SK-N-SH (cell line): ENCODE results near the gene ZHX3. TPM values are rescaled to one million over a fixed set of nuclear protein-coding genes. Genes with fewer than 3 reads are reported as not detected.

Source experiments
- CTCF ChIA-PET: fragments of 300-600, 350-600 bp; formaldehyde crosslinking; extraction: SDS; loops from one replicate; lab custom pipeline; 2021; lab: Yijun Ruan, JAX
- POLR2A ChIA-PET: fragments of 350-600 bp; sonication (Branson Sonifier 250); formaldehyde crosslinking; extraction: SDS; loops from one replicate; lab custom pipeline; 2020; ENCODE audit warnings: antibody characterized with exemption, inconsistent platforms; lab: Yijun Ruan, JAX
- DNase-seq: peaks from one replicate; pipeline ENCODE4 v3.0.0; 2012
- H2AFZ ChIP-seq: fragments of 200-600 bp; sonication (generic); 2 replicates; pipeline ENCODE4 v1.8.1; 2016; ENCODE audit warnings: antibody characterized with exemption, mild to moderate bottlenecking, low read depth
- H3F3A ChIP-seq: fragments of 200-600 bp; sonication (generic); replicated peaks from 2 replicates; pipeline ENCODE3; 2016; ENCODE audit warnings: antibody characterized with exemption, mild to moderate bottlenecking; ENCODE audit not compliant: insufficient read depth
- H3K27ac ChIP-seq, 2 experiments: fragments of 200-500 bp in 1 of 2; fragments of 200-600 bp in 1 of 2; sonication (Bioruptor generic) in 1 of 2; sonication (generic), shearing (Covaris generic) in 1 of 2; 2 replicates each; pipeline versions ENCODE4 v1.5.1 to v1.6.1; 2014 to 2016; ENCODE audit warnings: low read depth in 2 of 2, inconsistent platforms in 1 of 2, low read length in 1 of 2, mild to moderate bottlenecking in 1 of 2, mixed read lengths in 1 of 2
- H3K27me3 ChIP-seq: fragments of 200-600 bp; sonication (generic), shearing (Covaris generic); 2 replicates; pipeline ENCODE4 v1.6.1; 2016; ENCODE audit warnings: mixed run types; ENCODE audit not compliant: insufficient read depth
- H3K36me3 ChIP-seq, 2 experiments: fragments of 200-500 bp in 1 of 2; fragments of 200-600 bp in 1 of 2; sonication (Bioruptor generic) in 1 of 2; sonication (generic) in 1 of 2; replicated peaks in 1 of 2; 2 replicates each; pipeline versions ENCODE3 to v1.5.1; 2014 to 2016; ENCODE audit warnings: low read length in 1 of 2, mild to moderate bottlenecking in 1 of 2; ENCODE audit not compliant: insufficient read depth in 2 of 2, control insufficient read depth in 1 of 2
- H3K4me1 ChIP-seq, 2 experiments: fragments of 200-500 bp in 1 of 2; fragments of 200-600 bp in 1 of 2; sonication (Bioruptor generic) in 1 of 2; sonication (generic), shearing (Covaris generic) in 1 of 2; 2 replicates each; pipeline versions ENCODE4 v1.5.1 to v1.6.1; 2014 to 2016; ENCODE audit warnings: low read depth in 1 of 2, low read length in 1 of 2, mixed run types in 1 of 2; ENCODE audit not compliant: insufficient read depth in 2 of 2, control insufficient read depth in 1 of 2
- H3K4me2 ChIP-seq: fragments of 200-600 bp; sonication (generic), shearing (Covaris generic); 2 replicates; pipeline ENCODE4 v1.6.1; 2017; ENCODE audit warnings: mixed run types
- H3K4me3 ChIP-seq, 2 experiments: fragments of 200-500 bp in 1 of 2; fragments of 200-600 bp in 1 of 2; sonication (Bioruptor generic) in 1 of 2; sonication (generic), shearing (Covaris generic) in 1 of 2; 2 replicates each; pipeline versions ENCODE4 v1.5.1 to v1.8.1; 2014 to 2016; ENCODE audit warnings: low read depth in 2 of 2, inconsistent platforms in 1 of 2, low read length in 1 of 2, mild to moderate bottlenecking in 1 of 2, mixed read lengths in 1 of 2, moderate library complexity in 1 of 2
- H3K79me2 ChIP-seq: fragments of 200-600 bp; sonication (generic); 2 replicates; pipeline ENCODE4 v1.8.1; 2017; ENCODE audit warnings: mild to moderate bottlenecking; ENCODE audit not compliant: insufficient read depth
- H3K9ac ChIP-seq: fragments of 200-600 bp; sonication (generic); 2 replicates; pipeline ENCODE4 v1.6.1; 2017; ENCODE audit warnings: mixed run types
- H3K9me2 ChIP-seq: fragments of 200-600 bp; sonication (generic); 2 replicates; pipeline ENCODE4 v1.6.1; 2017; ENCODE audit warnings: mixed run types
- H3K9me3 ChIP-seq: fragments of 200-600 bp; sonication (generic); 2 replicates; pipeline ENCODE4 v1.6.1; 2017; ENCODE audit warnings: mixed run types, mild to moderate bottlenecking, moderate library complexity
- H4K20me1 ChIP-seq: fragments of 200-600 bp; sonication (generic); 2 replicates; pipeline ENCODE4 v1.6.1; 2017; ENCODE audit warnings: mild to moderate bottlenecking, mixed run types; ENCODE audit not compliant: insufficient read depth
- CHD2 ChIP-seq: fragments of 150-350 bp; IDR thresholded peaks from 2 replicates; pipeline ENCODE4 v1.6.1; 2018; ENCODE audit warnings: low read length; ENCODE audit not compliant: partially characterized antibody
- CTCF ChIP-seq: fragments of 200-600 bp; sonication (generic); IDR thresholded peaks from 2 replicates; pipeline ENCODE4 v1.6.1; 2017; ENCODE audit warnings: antibody characterized with exemption, mild to moderate bottlenecking, moderate library complexity
- ELF1 ChIP-seq: IDR thresholded peaks from 2 replicates; pipeline ENCODE4 v1.4.0; 2012
- EP300 ChIP-seq, 2 experiments: IDR thresholded peaks; 2 replicates each; pipeline versions ENCODE4 v1.4.0 to v1.6.1; 2012; ENCODE audit warnings: borderline replicate concordance in 1 of 2, low read depth in 1 of 2, low read length in 1 of 2
- EZH2phosphoT487 ChIP-seq: fragments of 200-600 bp; sonication (generic); IDR thresholded peaks from 2 replicates; pipeline ENCODE4 v1.6.1; 2017; ENCODE audit warnings: low read depth, mixed run types, mild to moderate bottlenecking, antibody characterized with exemption, moderate library complexity, borderline replicate concordance
- FOSL2 ChIP-seq: IDR thresholded peaks from 2 replicates; pipeline ENCODE4 v1.4.0; 2012; ENCODE audit warnings: low read depth, mild to moderate bottlenecking, moderate library complexity, borderline replicate concordance
- FOXJ3 ChIP-seq: sonication (generic); formaldehyde crosslinking; IDR thresholded peaks from 2 replicates; pipeline ENCODE4 v1.5.1; 2020; ENCODE audit warnings: mild to moderate bottlenecking, missing genetic modification reagents
- GABPA ChIP-seq: IDR thresholded peaks from 2 replicates; pipeline ENCODE4 v1.4.0; 2012; ENCODE audit warnings: low read depth, mild to moderate bottlenecking
- GATA2 ChIP-seq: sonication (generic); formaldehyde crosslinking; IDR thresholded peaks from 2 replicates; pipeline ENCODE4 v1.5.0; 2020; ENCODE audit warnings: mild to moderate bottlenecking, missing genetic modification reagents
- IRF3 ChIP-seq: fragments of 150-350 bp; IDR thresholded peaks from 2 replicates; pipeline ENCODE4 v1.6.1; 2016; ENCODE audit warnings: mild to moderate bottlenecking, low read depth, low read length
- JUND ChIP-seq: IDR thresholded peaks from 2 replicates; pipeline ENCODE4 v1.4.0; 2012
- MXI1 ChIP-seq: IDR thresholded peaks from 2 replicates; pipeline ENCODE4 v1.6.1; 2012; ENCODE audit warnings: mild to moderate bottlenecking, low read depth, low read length, improper control_type of control experiment
- NRF1 ChIP-seq: IDR thresholded peaks from 2 replicates; pipeline ENCODE4 v1.6.1; 2012; ENCODE audit warnings: low read depth, mild to moderate bottlenecking, low read length
- RCOR1 ChIP-seq: fragments of 150-350 bp; IDR thresholded peaks from 2 replicates; pipeline ENCODE4 v1.6.1; 2017; ENCODE audit warnings: antibody characterized with exemption, low read length
- RXRA ChIP-seq: IDR thresholded peaks from 2 replicates; pipeline ENCODE4 v1.4.0; 2012; ENCODE audit warnings: low read depth, mild to moderate bottlenecking, borderline replicate concordance
- TAF1 ChIP-seq: IDR thresholded peaks from 2 replicates; pipeline ENCODE4 v1.6.1; 2012; ENCODE audit warnings: low read depth, mild to moderate bottlenecking, low read length, moderate library complexity, borderline replicate concordance
- TCF12 ChIP-seq: IDR thresholded peaks from 2 replicates; pipeline ENCODE4 v1.4.0; 2012
- USF1 ChIP-seq: IDR thresholded peaks from 2 replicates; pipeline ENCODE4 v1.4.0; 2012; ENCODE audit warnings: low read depth, borderline replicate concordance
- YY1 ChIP-seq: IDR thresholded peaks from 2 replicates; pipeline ENCODE4 v1.4.0; 2012; ENCODE audit warnings: low read depth, mild to moderate bottlenecking
- ZBTB33 ChIP-seq: IDR thresholded peaks from 2 replicates; pipeline ENCODE4 v1.4.0; 2012; ENCODE audit warnings: low read depth, borderline replicate concordance
- WGBS: methylation state at CpG from one replicate; pipeline ENCODE4 v1.1.6; 2017; ENCODE audit warnings: low lambda C conversion rate; 5-methylcytosine and 5-hydroxymethylcytosine counted together
- polyA plus RNA-seq, 3 experiments: library from polyadenylated mRNA; depleted of rRNA; stranded (reverse); fragments of >200 nt; gene quantifications; 2 replicates each; pipeline ENCODE4 v1.2.3, GENCODE V29; 2012

Gene ZHX3
- polyA plus RNA-seq, 1 of the 3 experiments (the other 2 are of a cell fraction): 6.0 TPM

- WGBS: 93% methylated on average over 4 of the region's 6 CpGs
- POLR2A ChIA-PET: no interaction called here
Measured at GRCh38 chr20:41158082-41158625, 159.4 kb downstream of the ZHX3 start.

More at GRCh38 chr20:41158082-41158625, 159.4 kb downstream of the ZHX3 start:
- no peak overlapping the region for H3K9ac ChIP-seq
- no peaks in the 10 kb centered on the region for H3K27me3 ChIP-seq
- H3F3A ChIP-seq: no peaks in the 10 kb centered on the region
- CTCF ChIA-PET: interaction anchor here (2.8 to 9.8 kb wide), 3 partner anchors 13 to 195 kb away, joined by 7 to 67 read pairs (median 25); partner anchors contain the start of gene LPIN3
- no peak overlapping the region for H3K4me3 ChIP-seq
- H3K9me2 ChIP-seq: no peaks in the 10 kb centered on the region
- peaks cover 0 to 24% of the 10 kb centered on the region in 2 experiments; a peak in 1 of 4 replicates for H3K4me1 ChIP-seq
- no peaks in the 10 kb centered on the region for H3K9me3 ChIP-seq
- peaks cover 76% of the 10 kb centered on the region for H4K20me1 ChIP-seq
- no peak for DNase-seq
- H3K36me3 ChIP-seq: peaks cover 3 to 25% of the 10 kb centered on the region in 2 experiments
- H2AFZ ChIP-seq: no peak overlapping the region
- H3K27ac ChIP-seq: no peak overlapping the region; a peak in 1 of 4 replicates
- TF ChIP-seq IRF3 (no peak), EP300 (IDR thresholded peaks at IDR 0.05; ENCODE audit: borderline replicate concordance in 1 of 2, low read depth in 1 of 2, low read length in 1 of 2) (no peak), TAF1 (no peak), EZH2phosphoT487 (no peak), ZBTB33 (no peak), GABPA (no peak), GATA2 (CRISPR knock-in tag) (no peak), USF1 (no peak), RXRA (no peak), MXI1 (no peak), TCF12 (no peak), FOXJ3 (no peak), CTCF (no peak), FOSL2 (no peak), NRF1 (no peak), CHD2 (no peak), RCOR1 (no peak), YY1 (no peak), ELF1 (no peak), JUND (no peak)
- TF ChIP-seq, all 33 proteins: peak for 0
- Histone ChIP-seq H3K4me2 (no peak overlapping the region), H3K79me2 (peaks cover 77% of the 10 kb centered on the region)
